ENCODE measurements around the gene WDR44.

GRCh38 chrX:118493653-118494297 is 147.9 kb downstream of the WDR44 start:
- no peak for TF ChIP-seq CTCF (conservative IDR thresholded peaks at IDR 0.05; ENCODE audit: low read depth, low read length)
- TF ChIP-seq EZH2 (IDR thresholded peaks at IDR 0.05; ENCODE audit: borderline replicate concordance, low read depth, low read length, poor library complexity, severe bottlenecking): no peak
